Loucy (cell line): ENCODE data around the gene SHB.

Experiments used
- CTCF ChIP-seq: fragments of 200-600 bp; sonication (generic); conservative IDR thresholded peaks from 2 replicates; pipeline ENCODE4 v1.5.1; 2014; ENCODE audit warnings: mild to moderate bottlenecking, antibody characterized with exemption, low read length
- EZH2phosphoT487 ChIP-seq: fragments of 200-600 bp; IDR thresholded peaks from 2 replicates; pipeline ENCODE4 v1.6.1; 2018; ENCODE audit warnings: antibody characterized with exemption, mild to moderate bottlenecking, moderate library complexity, borderline replicate concordance

- TF ChIP-seq CTCF = 0 out of 2 replicates have a peak, but pooled peaks have one; percentile 13
- TF ChIP-seq EZH2phosphoT487 = no peak
These were observed 43.9 kb downstream of the SHB start for GRCh38 chr9:38025166-38025565.
